MM.1S (cell line): ENCODE measurements around the gene PIEZO2.
"Not testable (repeated sequence)": the region's sequence is repeated elsewhere in the genome, so short reads cannot be mapped to it uniquely, and the experiment has no call there.

Source experiments
- DNase-seq: peaks from one replicate; pipeline ENCODE4 v3.0.0-alpha.2; 2015
- H2AFZ ChIP-seq: fragments of 300-600 bp; sonication (generic); 2 replicates; pipeline ENCODE4 v1.6.0; 2016; ENCODE audit warnings: antibody characterized with exemption, low read length
- H3F3A ChIP-seq: fragments of 300-600 bp; sonication (generic); 2 replicates; pipeline ENCODE4 v1.6.1; 2016; ENCODE audit warnings: mild to moderate bottlenecking, antibody characterized with exemption, low read length, moderate library complexity, mixed read lengths; ENCODE audit not compliant: insufficient read depth
- H3K27ac ChIP-seq: fragments of 300-600 bp; sonication (generic); 2 replicates; pipeline ENCODE4 v1.5.1; 2016; ENCODE audit warnings: mild to moderate bottlenecking, low read length
- H3K27me3 ChIP-seq: fragments of 300-600 bp; sonication (generic); replicated peaks from 2 replicates; pipeline ENCODE4 v1.6.0; 2016; ENCODE audit warnings: low read length; ENCODE audit not compliant: insufficient read depth
- H3K36me3 ChIP-seq: fragments of 300-600 bp; sonication (generic); replicated peaks from 2 replicates; pipeline ENCODE4 v1.6.1; 2016; ENCODE audit warnings: mild to moderate bottlenecking, low read length, mixed read lengths; ENCODE audit not compliant: insufficient read depth
- H3K4me1 ChIP-seq: fragments of 300-600 bp; sonication (generic); 2 replicates; pipeline ENCODE4 v1.6.1; 2016; ENCODE audit warnings: low read length, mixed read lengths
- H3K4me2 ChIP-seq: fragments of 300-600 bp; sonication (generic); 2 replicates; pipeline ENCODE4 v1.6.0; 2016; ENCODE audit warnings: low read depth, low read length
- H3K4me3 ChIP-seq: fragments of 300-600 bp; sonication (generic); 2 replicates; pipeline ENCODE4 v1.5.1; 2016; ENCODE audit warnings: low read length, mixed read lengths
- H3K79me2 ChIP-seq: fragments of 300-600 bp; sonication (generic); 2 replicates; pipeline ENCODE4 v1.6.1; 2016; ENCODE audit warnings: mixed run types, low read length, mixed read lengths
- H3K9ac ChIP-seq: fragments of 300-600 bp; sonication (generic); 2 replicates; pipeline ENCODE4 v1.6.1; 2016; ENCODE audit warnings: low read length, mixed read lengths
- H3K9me2 ChIP-seq: fragments of 300-600 bp; sonication (generic); replicated peaks from 2 replicates; pipeline ENCODE4 v1.6.1; 2016; ENCODE audit warnings: mild to moderate bottlenecking, low read length, mixed read lengths; ENCODE audit not compliant: insufficient read depth
- H3K9me3 ChIP-seq: fragments of 300-600 bp; sonication (generic); replicated peaks from 2 replicates; pipeline ENCODE4 v1.6.1; 2016; ENCODE audit warnings: mild to moderate bottlenecking, low read length, mixed read lengths; ENCODE audit not compliant: insufficient read depth
- H4K20me1 ChIP-seq: fragments of 300-600 bp; sonication (generic); 2 replicates; pipeline ENCODE4 v1.6.1; 2016; ENCODE audit warnings: mild to moderate bottlenecking, low read length, moderate library complexity, mixed read lengths; ENCODE audit not compliant: insufficient read depth
- CTCF ChIP-seq: fragments of 300-600 bp; sonication (generic); IDR thresholded peaks from 2 replicates; pipeline ENCODE4 v1.5.1; 2016; ENCODE audit warnings: antibody characterized with exemption, low read length, mixed read lengths
- EZH2 ChIP-seq: fragments of 300-600 bp; sonication (generic); optimal IDR thresholded peaks from 2 replicates; pipeline ENCODE3; 2017; ENCODE audit warnings: low read depth, mild to moderate bottlenecking, antibody characterized with exemption, low read length, mixed read lengths
- EZH2phosphoT487 ChIP-seq: fragments of 300-600 bp; sonication (generic); IDR thresholded peaks from 2 replicates; pipeline ENCODE4 v1.6.1; 2018; ENCODE audit warnings: antibody characterized with exemption, low read length

PIEZO2 gene

DNA sequence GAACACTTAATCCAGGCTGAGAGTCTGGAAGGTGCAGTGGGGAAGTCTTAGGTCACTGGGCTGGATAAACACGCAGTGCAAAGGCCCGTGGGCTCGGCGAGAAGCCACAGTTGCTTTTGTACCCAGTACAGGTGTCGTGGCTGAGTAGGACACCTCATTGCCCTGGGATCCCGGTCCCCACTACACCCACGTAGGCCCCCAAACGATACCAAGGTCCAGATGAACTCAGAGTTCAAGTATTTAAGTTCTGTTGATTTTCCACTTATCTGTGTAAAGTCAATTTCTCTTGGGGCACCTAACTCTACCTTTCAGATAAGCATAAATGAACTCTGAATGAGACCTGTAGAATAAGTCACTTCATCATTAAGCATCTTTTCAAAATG is 302.0 kb downstream of the PIEZO2 start:
- no peak overlapping the region for H3K4me2 ChIP-seq
- no peaks in the 10 kb centered on the region for H3K9me2 ChIP-seq
- H3K79me2 ChIP-seq: no peaks in the 10 kb centered on the region
- H3K36me3 ChIP-seq: no peaks in the 10 kb centered on the region
- H3K9ac ChIP-seq: no peak overlapping the region
- DNase-seq: no peak
- no peak for TF ChIP-seq CTCF
- TF ChIP-seq EZH2phosphoT487: no peak
- TF ChIP-seq EZH2: no peak
- H3K27ac ChIP-seq: no peak overlapping the region
- no peak overlapping the region for H3K4me3 ChIP-seq
- no peaks in the 10 kb centered on the region for H3K9me3 ChIP-seq
- no peaks in the 10 kb centered on the region for H3K4me1 ChIP-seq
- no peak overlapping the region for H2AFZ ChIP-seq
- no peaks in the 10 kb centered on the region for H3F3A ChIP-seq
- no peaks in the 10 kb centered on the region for H4K20me1 ChIP-seq
- no peaks in the 10 kb centered on the region for H3K27me3 ChIP-seq

- Histone ChIP-seq H3K4me2 (no peak overlapping the region), H3K79me2 (no peaks in the 10 kb centered on the region), H4K20me1 (no peaks in the 10 kb centered on the region), H3K9ac (no peak overlapping the region), H3K27me3 (no peaks in the 10 kb centered on the region), H3K9me2 (no peaks in the 10 kb centered on the region), H3F3A (no peaks in the 10 kb centered on the region), H3K9me3 (no peaks in the 10 kb centered on the region), H3K36me3 (no peaks in the 10 kb centered on the region), H3K4me1 (no peaks in the 10 kb centered on the region), H3K4me3 (no peak overlapping the region), H3K27ac (no peak overlapping the region), H2AFZ (no peak overlapping the region)
- TF ChIP-seq EZH2phosphoT487 (no peak), CTCF (no peak), EZH2 (no peak)
- DNase-seq: no peak
Measured at GRCh38 chr18:10846657-10847407, 302.5 kb downstream of the PIEZO2 start.

GRCh38 chr18:10846035-10846434 is 303.3 kb downstream of the PIEZO2 start:
- not testable (repeated sequence) for H3K9me3 ChIP-seq, H3K27me3 ChIP-seq, H3K4me2 ChIP-seq, H3K4me3 ChIP-seq, H2AFZ ChIP-seq, H3K79me2 ChIP-seq, H3K4me1 ChIP-seq, DNase-seq, H3K36me3 ChIP-seq, H3K27ac ChIP-seq, H3F3A ChIP-seq, H3K9me2 ChIP-seq, H4K20me1 ChIP-seq, H3K9ac ChIP-seq

GRCh38 chr18:10843565-10843964 is 305.8 kb downstream of the PIEZO2 start:
- Histone ChIP-seq H3K9me2 (no peaks in the 10 kb centered on the region), H3K79me2 (no peaks in the 10 kb centered on the region), H3K4me2 (no peak overlapping the region), H3F3A (no peaks in the 10 kb centered on the region), H3K36me3 (no peaks in the 10 kb centered on the region), H3K9ac (no peak overlapping the region), H4K20me1 (no peaks in the 10 kb centered on the region), H3K4me3 (no peak overlapping the region), H3K9me3 (no peaks in the 10 kb centered on the region), H3K27me3 (no peaks in the 10 kb centered on the region), H3K27ac (no peak overlapping the region), H2AFZ (no peak overlapping the region), H3K4me1 (no peaks in the 10 kb centered on the region)
- DNase-seq: no peak
- TF ChIP-seq EZH2: no peak
- no peak for TF ChIP-seq EZH2phosphoT487
- no peak for TF ChIP-seq CTCF
